ENCODE results near the gene KIAA1958.

KIAA1958 gene

GRCh38 chr9:112529316-112529715, 42.7 kb downstream of the KIAA1958 start:
- no peak for DNase-seq (ENCODE audit: low read depth, low spot score)

GRCh38 chr9:112530751-112531205, 44.2 kb downstream of the KIAA1958 start:
- no peak for DNase-seq (ENCODE audit: low read depth, low spot score)

GRCh38 chr9:112531666-112532282, 45.1 kb downstream of the KIAA1958 start:
- DNase-seq (ENCODE audit: low read depth, low spot score) = no peak

- no peak for DNase-seq (ENCODE audit: low read depth, low spot score)
These were observed 45.8 kb downstream of the KIAA1958 start for GRCh38 chr9:112532427-112532826.

GRCh38 chr9:112533660-112534059, 47.0 kb downstream of the KIAA1958 start:
- DNase-seq (ENCODE audit: low read depth, low spot score) = no peak

DNA sequence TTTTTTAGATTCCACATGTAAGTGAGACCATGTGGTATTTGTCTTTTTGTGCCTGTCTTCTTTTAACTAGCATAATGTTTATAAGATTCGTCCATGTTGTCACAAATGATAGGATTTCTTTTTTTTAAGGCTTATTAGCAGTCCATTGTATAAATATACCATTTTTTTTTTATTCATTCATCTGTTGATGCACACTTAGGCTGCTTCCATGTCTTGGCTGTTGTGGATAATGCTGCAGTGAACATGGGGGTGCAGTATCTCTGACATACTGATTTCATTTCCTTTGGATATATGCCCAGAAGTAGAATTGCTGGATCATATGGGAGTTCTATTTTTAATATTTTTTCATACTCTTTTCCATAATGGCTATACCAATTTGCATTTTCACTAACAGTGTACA, 48.7 kb downstream of the KIAA1958 start:
- DNase-seq (ENCODE audit: low read depth, low spot score) = no peak

GRCh38 chr9:112535811-112536210, 49.2 kb downstream of the KIAA1958 start:
- no peak for DNase-seq (ENCODE audit: low read depth, low spot score)

DNA sequence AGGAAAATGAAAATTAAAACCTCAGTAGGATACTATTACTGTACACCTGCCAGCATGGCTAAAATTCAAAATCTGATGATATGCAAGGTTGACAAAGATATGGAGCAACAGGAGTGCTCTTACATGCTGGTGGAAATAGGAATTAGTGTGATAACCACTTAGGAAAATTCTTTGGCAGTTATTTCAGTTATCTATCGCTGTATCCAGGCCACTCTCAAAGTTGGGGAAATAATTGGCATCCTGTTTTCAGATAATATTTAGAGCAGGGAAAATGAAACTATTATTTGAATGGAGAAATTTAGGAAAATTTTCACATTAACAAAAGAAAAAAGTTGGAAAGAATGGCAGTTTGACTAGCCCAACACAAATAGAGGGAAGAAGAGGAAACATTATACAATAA, 50.9 kb downstream of the KIAA1958 start:
- no peak for DNase-seq (ENCODE audit: low read depth, low spot score)

DNA sequence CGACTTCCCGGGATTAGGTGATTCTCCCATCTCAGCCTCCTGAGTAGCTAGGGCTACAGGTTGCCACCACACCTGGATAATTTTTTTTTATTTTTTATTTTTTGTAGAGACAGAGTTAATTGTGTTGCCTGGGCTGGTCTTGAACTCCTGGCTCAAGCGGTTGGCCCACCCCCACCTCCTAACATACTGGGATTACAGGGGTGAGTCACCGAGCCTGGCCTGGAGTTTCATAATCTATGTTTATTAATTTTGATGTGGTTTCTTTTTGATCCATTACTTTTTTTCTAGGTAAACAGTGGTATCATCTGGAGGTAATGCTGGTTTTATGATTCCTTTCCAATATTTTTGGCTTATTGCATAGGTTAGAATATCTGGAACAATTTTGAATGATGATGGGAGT, 54.2 kb downstream of the KIAA1958 start:
- no peak for DNase-seq (ENCODE audit: low read depth, low spot score)

- DNase-seq (ENCODE audit: low read depth, low spot score) = no peak
These were observed 55.1 kb downstream of the KIAA1958 start for GRCh38 chr9:112541685-112542084.

DNA sequence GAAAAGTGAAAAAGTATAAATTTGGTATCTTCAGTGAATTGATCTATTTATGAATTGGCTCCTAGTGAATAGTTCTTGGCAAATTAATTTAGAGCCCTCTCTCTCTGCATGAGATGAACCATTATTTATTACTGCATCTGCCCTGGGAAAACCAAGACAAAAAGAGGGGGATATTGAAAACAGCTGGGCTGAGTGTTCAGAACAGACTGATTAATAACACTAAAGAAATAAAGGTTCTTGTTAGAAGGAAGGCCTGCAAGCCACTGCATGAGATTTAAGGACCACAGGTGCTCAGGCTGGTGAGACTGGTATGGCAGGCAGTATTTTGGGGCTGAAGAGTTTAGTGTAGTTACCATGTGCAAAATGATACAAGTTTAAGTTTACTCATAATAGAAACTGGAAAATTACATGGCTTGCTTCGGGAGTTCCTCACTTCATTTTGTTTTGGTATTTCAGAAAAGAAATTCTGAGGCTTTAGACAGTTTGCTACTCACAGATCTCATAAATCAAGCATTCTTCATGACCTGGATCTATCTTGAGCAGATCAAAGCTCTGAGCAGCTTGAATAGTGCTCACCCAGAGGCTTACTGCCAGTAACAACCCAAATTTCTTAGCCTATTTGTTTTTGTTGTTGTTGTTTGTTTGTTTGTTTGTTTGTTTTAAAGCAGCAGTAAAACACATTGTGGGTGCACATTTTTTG, 56.1 kb downstream of the KIAA1958 start:
- DNase-seq (ENCODE audit: low read depth, low spot score) = no peak

DNA sequence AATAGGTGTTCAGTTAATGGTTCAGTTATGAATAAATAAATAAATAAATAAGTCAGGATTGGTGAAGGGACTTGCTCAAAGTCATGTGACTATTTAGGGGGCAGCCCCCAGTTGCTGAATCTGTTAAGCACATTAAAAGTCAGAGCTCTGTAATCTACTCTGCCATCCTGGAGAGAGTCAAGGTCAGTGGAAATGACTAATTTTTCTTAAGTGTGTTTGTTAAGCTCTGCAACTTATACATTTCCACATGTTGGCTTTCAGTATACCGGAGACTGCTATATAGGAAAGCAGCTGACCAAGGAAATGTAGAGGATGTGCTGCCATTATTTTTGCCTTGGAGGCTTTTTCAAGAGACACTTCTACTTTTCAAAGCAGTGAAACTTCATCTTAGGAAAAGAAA, 57.9 kb downstream of the KIAA1958 start:
- DNase-seq (ENCODE audit: low read depth, low spot score) = no peak

- DNase-seq (ENCODE audit: low read depth, low spot score) = no peak
These were observed 58.6 kb downstream of the KIAA1958 start for GRCh38 chr9:112545237-112545636.

DNA sequence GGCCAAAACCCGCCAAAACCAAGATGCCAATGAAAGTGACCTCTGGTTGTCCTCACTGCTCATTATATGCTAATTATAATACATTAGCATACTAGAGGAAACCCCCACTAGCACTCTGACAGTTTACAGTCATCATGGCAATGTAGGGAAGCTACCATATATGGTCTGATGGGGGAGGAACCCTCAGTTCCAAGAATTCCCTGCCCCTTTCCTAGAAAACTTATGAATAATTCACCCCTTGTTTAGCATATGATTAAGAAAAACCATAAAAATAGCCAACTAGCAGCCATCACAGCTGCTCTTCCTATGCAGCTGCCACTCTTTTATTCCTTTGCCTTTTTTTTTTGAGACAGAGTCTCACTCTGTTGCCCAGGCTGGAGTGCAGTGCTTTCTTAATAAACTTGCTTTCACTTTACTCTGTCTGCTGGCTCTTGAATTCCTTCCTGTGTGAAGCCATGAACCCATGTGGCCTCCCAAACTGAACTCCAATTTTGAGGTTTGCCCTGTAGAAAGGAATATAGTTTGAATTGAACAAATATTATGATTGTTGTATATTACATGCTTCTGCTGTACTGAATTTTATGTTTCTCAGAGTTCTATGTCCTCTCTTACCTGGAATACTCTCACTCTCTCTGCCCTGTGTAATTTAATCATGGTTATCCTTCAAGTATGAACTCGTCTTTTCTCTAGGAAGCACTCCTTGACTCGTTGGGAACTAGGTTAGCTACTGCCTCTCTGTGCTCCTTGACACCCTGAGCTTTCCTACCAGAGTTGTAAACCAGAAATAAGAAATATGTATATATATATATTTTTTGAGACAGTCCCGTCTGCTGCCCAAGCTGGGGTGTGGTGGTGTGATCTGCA, 59.8 kb downstream of the KIAA1958 start:
- no peak for DNase-seq (ENCODE audit: low read depth, low spot score)

DNA sequence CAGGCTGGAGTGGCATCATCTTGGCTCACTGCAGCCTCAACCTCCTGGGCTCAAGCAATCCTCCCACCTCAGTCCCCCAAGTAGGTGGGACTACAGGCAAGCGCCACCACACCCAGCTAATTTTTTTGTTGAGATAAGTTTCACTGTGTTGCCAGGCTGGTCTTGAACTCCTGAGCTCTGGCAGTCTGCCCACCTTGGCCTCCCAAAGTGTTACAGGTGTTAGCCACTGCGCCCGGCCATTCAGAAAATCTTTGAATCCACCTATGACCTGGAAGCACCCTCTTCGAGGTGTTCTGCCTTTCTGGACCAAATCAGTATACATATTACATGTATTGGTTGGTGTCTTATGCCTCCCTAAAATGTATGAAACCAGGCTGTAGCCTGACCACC, 61.4 kb downstream of the KIAA1958 start:
- no peak for DNase-seq (ENCODE audit: low read depth, low spot score)

GRCh38 chr9:112548836-112549595, 62.4 kb downstream of the KIAA1958 start:
- DNase-seq (ENCODE audit: low read depth, low spot score) = no peak

DNA sequence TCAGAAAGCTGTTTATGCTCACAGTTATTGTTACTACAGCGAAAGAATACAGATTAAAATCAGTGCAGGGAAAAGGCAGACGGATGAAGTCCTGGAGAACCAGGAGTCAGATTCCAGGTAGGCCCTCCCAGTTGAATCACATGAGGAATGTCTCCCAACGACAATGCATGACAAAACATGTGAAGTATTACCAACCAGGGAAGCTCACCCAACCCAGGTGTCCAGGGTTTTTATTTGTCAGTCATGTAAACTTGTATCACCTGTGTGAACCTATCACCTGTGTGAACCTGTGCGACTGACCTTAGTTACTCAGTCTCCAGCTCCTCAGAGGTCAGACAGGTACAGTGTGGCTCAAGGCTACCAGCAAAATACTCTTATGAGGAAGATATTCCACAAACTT, 63.9 kb downstream of the KIAA1958 start:
- no peak for DNase-seq (ENCODE audit: low read depth, low spot score)

GRCh38 chr9:112551641-112552040, 65.0 kb downstream of the KIAA1958 start:
- no peak for DNase-seq (ENCODE audit: low read depth, low spot score)

GRCh38 chr9:112552229-112553056, 65.8 kb downstream of the KIAA1958 start:
- DNase-seq (ENCODE audit: low read depth, low spot score) = no peak

DNA sequence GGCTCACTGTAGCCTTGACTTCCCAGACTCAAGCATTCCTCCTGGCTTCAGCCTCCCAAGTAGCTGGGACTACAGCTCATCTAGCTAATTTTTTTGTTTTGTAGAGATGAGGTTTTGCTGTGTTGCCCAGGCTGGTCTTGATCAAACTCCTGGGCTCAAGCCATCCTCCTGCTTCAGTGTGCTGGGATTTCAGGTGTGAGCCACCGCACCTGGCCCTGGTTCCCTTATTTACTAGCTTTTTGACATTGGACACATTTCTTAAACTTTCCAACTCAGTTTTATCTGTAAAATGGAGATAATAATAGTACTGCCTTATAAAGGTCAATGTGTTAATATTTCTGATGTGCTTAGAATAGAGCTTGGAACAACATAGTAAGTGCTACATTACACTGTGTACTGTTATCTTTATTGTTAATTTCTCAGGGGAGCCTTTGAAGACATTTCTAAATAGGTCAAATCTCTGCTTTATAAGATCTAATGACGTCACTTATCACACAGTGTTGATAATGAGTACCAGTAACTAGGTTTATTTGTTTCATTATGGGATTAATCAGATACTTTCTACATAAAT, 66.7 kb downstream of the KIAA1958 start:
- DNase-seq (ENCODE audit: low read depth, low spot score) = no peak

- DNase-seq (ENCODE audit: low read depth, low spot score) = no peak
These were observed 67.9 kb downstream of the KIAA1958 start for GRCh38 chr9:112554516-112554915.

Measured in activated naive CD8-positive, alpha-beta T cell treated with anti-CD3 and anti-CD28 coated beads, Interleukin-2, amount 50 U/mL, for 16 hours (primary cell).